Parathyroid adenoma (tissue), 2 donors: ENCODE measurements around the gene FAM76A.
"Not testable (repeated sequence)": the region's sequence is repeated elsewhere in the genome, so short reads cannot be mapped to it uniquely, and the experiment has no call there.

ENCODE experiments used
- H2AFZ ChIP-seq: fragments of 300-600 bp; sonication (generic); one replicate; pipeline ENCODE4 v1.7.0; 2017; ENCODE audit warnings: antibody characterized with exemption, mild to moderate bottlenecking
- H3K27ac ChIP-seq: fragments of 300-600 bp; sonication (generic); one replicate; pipeline ENCODE4 v1.7.0; 2017
- H3K27me3 ChIP-seq: fragments of 300-600 bp; sonication (generic); one replicate; pipeline ENCODE4 v1.7.0; 2017; ENCODE audit warnings: low read length; ENCODE audit not compliant: control insufficient read depth, insufficient read depth
- H3K36me3 ChIP-seq: fragments of 300-600 bp; sonication (generic); one replicate; pipeline ENCODE4 v1.7.0; 2017; ENCODE audit warnings: low read length; ENCODE audit not compliant: control insufficient read depth, insufficient read depth
- H3K4me1 ChIP-seq: fragments of 300-600 bp; sonication (generic); one replicate; pipeline ENCODE4 v1.7.0; 2017; ENCODE audit warnings: control low read depth
- H3K4me2 ChIP-seq: fragments of 300-600 bp; sonication (generic); one replicate; pipeline ENCODE4 v1.7.0; 2017; ENCODE audit warnings: low read length
- H3K4me3 ChIP-seq: fragments of 300-600 bp; sonication (generic); one replicate; pipeline ENCODE4 v1.7.0; 2017; ENCODE audit warnings: low read depth, low read length
- H3K79me2 ChIP-seq: fragments of 300-600 bp; sonication (generic); one replicate; pipeline ENCODE4 v1.7.0; 2017; ENCODE audit warnings: control low read depth
- H3K9ac ChIP-seq: fragments of 300-600 bp; sonication (generic); one replicate; pipeline ENCODE4 v1.7.0; 2017; ENCODE audit warnings: mild to moderate bottlenecking
- H3K9me3 ChIP-seq: fragments of 300-600 bp; sonication (generic); one replicate; pipeline ENCODE4 v1.7.0; 2017; ENCODE audit warnings: low read length; ENCODE audit not compliant: control insufficient read depth
- CTCF ChIP-seq: fragments of 300-600 bp; sonication (generic); IDR thresholded peaks from one replicate; pipeline ENCODE4 v1.7.0; 2017; ENCODE audit warnings: antibody characterized with exemption, mild to moderate bottlenecking
- donor health status: primary hyperparathyroidism.

FAM76A gene

GRCh38 chr1:27689423-27690173, 36.2 kb upstream of the FAM76A start:
- H3K36me3 ChIP-seq = no peaks in the 10 kb centered on the region
- TF ChIP-seq CTCF = no peak
- H3K4me2 ChIP-seq = peak overlapping the region; percentile 36
- H3K27me3 ChIP-seq = no peaks in the 10 kb centered on the region
- H3K27ac ChIP-seq = peak overlapping the region; percentile 32
- peaks cover 2% of the 10 kb centered on the region for H3K4me1 ChIP-seq
- no peaks in the 10 kb centered on the region for H3K79me2 ChIP-seq
- H3K9me3 ChIP-seq = no peaks in the 10 kb centered on the region
- no peak overlapping the region for H3K9ac ChIP-seq
- H2AFZ ChIP-seq = peak overlapping the region; percentile 22
- H3K4me3 ChIP-seq = no peak overlapping the region

- Histone ChIP-seq H3K4me2 (no peak overlapping the region), H3K79me2 (no peaks in the 10 kb centered on the region), H3K9ac (no peak overlapping the region), H3K4me3 (no peak overlapping the region), H3K4me1 (peaks cover 2% of the 10 kb centered on the region), H3K27ac (peak overlapping the region; percentile 32), H3K9me3 (no peaks in the 10 kb centered on the region), H3K27me3 (no peaks in the 10 kb centered on the region), H2AFZ (no peak overlapping the region), H3K36me3 (no peaks in the 10 kb centered on the region)
- no peak for TF ChIP-seq CTCF
These were observed 35.6 kb upstream of the FAM76A start for GRCh38 chr1:27690183-27690582.

DNA sequence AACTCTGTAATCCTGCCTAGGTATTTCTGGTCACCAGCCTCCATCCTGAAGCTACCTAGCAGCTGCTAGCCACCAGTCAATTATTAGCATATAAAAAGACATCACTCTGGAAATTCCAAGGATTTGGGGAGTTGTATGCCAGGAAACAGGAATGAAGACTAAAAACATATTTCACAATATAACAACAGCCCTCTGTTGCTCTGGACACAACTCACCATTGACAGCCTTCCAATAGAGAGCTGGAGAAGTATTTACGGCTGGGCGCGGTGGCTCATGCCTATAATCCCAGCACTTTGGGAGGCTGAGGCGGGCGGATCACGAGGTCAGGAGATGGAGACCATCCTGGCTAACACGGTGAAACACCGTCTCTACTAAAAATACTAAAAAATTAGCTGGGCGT, 28.9 kb upstream of the FAM76A start:
- H2AFZ ChIP-seq, H3K27ac ChIP-seq, H3K4me2 ChIP-seq, H3K9me3 ChIP-seq, H3K36me3 ChIP-seq, H3K79me2 ChIP-seq, H3K4me1 ChIP-seq, H3K9ac ChIP-seq, H3K27me3 ChIP-seq, H3K4me3 ChIP-seq: not testable (repeated sequence)

GRCh38 chr1:27704958-27705357, 20.8 kb upstream of the FAM76A start:
- H3K27ac ChIP-seq = no peak overlapping the region
- TF ChIP-seq CTCF = no peak
- H3K4me2 ChIP-seq = no peak overlapping the region
- H2AFZ ChIP-seq = no peak overlapping the region
- no peak overlapping the region for H3K4me3 ChIP-seq
- no peaks in the 10 kb centered on the region for H3K9me3 ChIP-seq
- no peak overlapping the region for H3K9ac ChIP-seq
- no peaks in the 10 kb centered on the region for H3K36me3 ChIP-seq
- no peaks in the 10 kb centered on the region for H3K27me3 ChIP-seq
- no peaks in the 10 kb centered on the region for H3K4me1 ChIP-seq
- no peaks in the 10 kb centered on the region for H3K79me2 ChIP-seq

- Histone ChIP-seq H3K4me1 (no peaks in the 10 kb centered on the region), H3K4me3 (no peak overlapping the region), H3K4me2 (no peak overlapping the region), H3K36me3 (no peaks in the 10 kb centered on the region), H3K9ac (no peak overlapping the region), H3K27ac (no peak overlapping the region), H3K9me3 (no peaks in the 10 kb centered on the region), H2AFZ (no peak overlapping the region), H3K27me3 (no peaks in the 10 kb centered on the region), H3K79me2 (no peaks in the 10 kb centered on the region)
- TF ChIP-seq CTCF = no peak
These were observed 20.2 kb upstream of the FAM76A start for GRCh38 chr1:27705545-27705944.
